Glomerular endothelial cell (primary cell): ENCODE measurements around the gene MAP7D3. TPM values are rescaled to one million over a fixed set of nuclear protein-coding genes. Genes with fewer than 3 reads are reported as not detected.
"Not testable (repeated sequence)": the region's sequence is repeated elsewhere in the genome, so short reads cannot be mapped to it uniquely, and the experiment has no call there.

ENCODE experiments used
- DNase-seq: peaks from one replicate; pipeline ENCODE4 v3.0.0-alpha.2; 2011; ENCODE audit warnings: low read depth, low spot score; ENCODE audit errors: extremely low read depth
- total RNA-seq: library from RNA; depleted of rRNA; stranded (reverse); fragments of >200 nt; gene quantifications from 2 replicates; pipeline ENCODE4 v1.2.3, GENCODE V29; 2015

Gene MAP7D3
- total RNA-seq, 1 donor from 2014 or later, result 29.6 TPM

GRCh38 chrX:136256026-136256425, 4.8 kb upstream of the MAP7D3 start:
- no peak for DNase-seq

DNA sequence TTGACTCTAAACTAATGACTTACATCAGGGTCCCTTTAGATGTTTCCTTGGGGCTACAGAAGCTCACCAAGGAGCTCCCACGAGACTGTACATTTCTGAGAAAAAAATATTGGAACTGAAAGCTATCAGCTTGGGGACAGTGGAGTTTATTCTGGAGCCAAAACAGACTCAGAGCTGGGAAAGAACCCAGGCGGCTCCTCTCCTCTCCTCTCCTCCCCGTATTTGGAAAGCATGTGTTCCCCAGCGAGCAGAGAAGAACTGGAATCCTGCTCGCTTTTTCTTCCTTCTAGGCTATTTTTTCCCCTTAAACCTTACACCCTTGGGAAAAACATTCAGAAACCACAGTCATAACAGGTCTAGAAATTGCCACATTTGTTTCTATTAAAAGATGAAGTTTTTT, 4.3 kb upstream of the MAP7D3 start:
- DNase-seq, result no peak

DNA sequence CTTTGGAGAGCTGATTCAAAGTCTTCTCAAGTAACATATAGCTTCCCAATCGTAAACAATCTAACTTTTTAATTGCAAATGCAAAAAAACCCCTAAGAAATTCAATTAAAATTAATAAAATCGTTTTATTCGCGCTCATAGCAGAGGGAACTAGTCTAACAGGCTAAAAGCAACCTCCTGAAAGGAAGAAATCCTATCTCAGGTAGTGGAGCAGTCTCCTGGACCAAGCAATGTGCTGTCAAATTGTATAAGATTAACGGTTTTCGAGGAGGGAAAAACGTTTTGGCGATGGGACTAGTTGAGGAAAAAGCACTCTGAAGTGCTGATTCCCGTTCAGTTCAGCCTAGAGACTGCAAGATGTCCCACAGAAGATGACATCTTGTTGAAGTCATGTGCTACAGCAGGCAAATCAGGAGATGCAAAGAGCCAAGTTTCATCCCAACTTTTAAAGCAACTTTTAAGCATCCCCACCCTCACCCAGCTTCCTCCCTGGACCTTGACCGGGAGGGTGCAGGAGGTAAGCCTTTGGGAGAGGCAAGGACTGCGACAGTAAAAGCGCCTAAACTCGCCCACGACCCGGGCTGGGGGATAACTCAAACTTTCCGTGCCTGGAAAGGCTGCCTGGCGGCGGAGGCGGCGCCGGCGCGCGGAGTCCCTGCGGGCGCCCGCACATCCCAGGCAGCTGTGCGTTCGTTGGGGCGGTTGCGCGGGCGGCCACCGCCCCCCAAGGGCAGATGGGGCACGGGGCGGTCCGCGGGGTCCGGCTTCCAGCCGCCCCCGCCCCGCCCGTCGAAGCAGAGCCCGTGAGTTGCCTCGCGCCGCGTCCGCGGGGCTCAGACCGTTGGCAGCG, 784 bp downstream of the MAP7D3 start:
- no peak for DNase-seq

GRCh38 chrX:136246201-136246600, 5.0 kb downstream of the MAP7D3 start:
- DNase-seq, result no peak

DNA sequence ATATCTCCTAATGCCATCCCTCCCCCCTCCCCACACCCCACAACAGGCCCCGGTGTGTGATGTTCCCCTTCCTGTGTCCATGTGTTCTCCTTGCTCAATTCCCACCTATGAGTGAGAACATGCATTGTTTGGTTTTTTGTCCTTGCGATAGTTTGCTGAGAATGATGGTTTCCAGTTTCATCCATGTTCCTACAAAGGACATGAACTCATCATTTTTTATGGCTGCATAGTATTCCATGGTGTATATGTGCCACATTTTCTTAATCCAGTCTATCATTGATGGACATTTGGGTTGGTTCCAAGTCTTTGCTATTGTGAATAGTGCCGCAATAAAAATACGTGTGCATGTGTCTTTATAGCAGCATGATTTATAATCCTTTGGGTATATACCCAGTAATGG, 13.4 kb downstream of the MAP7D3 start:
- not testable (repeated sequence) for DNase-seq

- no peak for DNase-seq
Observed at GRCh38 chrX:136237074-136237473, 14.1 kb downstream of the MAP7D3 start.

- no peak for DNase-seq
Observed at GRCh38 chrX:136228839-136229207, 22.4 kb downstream of the MAP7D3 start.

GRCh38 chrX:136227948-136228838, 23.0 kb downstream of the MAP7D3 start:
- DNase-seq, result no peak

DNA sequence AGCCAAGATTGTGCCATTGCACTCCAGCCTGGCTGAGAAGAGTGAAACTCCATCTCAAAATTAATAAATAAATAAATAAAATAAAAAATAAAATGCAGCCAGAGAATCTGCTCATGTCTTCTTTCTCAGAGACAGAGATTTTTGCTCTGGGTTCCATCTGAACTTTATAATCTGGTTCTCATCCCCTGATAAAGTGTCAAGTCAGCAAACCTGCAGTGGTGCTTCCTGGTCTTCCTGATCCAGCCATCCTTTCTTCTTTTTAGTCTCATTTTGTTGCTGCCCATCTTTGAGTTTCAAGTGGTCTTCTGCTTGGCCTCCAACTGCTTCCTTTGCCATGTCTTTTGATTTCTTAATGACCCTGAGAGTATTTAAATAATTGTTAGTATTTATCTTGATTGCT, 24.1 kb downstream of the MAP7D3 start:
- DNase-seq, result no peak

DNA sequence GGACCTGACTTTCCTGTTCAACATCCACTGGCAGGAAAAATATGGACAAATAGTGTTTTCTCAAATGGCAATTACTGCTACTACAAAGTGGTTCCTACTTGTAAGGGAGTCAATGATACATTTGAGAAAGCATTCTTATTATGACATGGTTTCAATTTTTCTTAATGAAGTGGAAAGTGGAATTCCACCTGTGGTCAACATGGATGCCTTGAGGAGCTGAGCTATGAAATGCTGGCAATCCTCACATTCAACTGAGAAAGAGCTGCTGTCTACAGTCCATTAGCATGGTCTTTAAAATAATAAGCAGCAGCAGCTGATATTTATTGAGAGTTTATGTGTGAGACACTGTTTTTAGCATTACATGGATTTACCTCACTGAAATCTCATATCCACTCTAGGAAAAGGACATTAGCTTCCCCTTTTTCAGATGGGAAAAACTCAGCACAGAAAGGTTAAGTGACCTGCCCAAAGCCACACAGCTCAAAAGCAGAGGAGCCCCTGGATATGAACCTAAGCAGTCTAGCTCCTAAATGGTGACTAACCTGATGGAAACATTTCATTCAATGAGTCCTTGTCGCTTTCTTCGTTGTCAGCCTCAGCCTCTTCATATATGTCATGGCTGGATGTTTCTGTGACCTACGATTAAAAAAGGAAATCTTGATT, 29.2 kb downstream of the MAP7D3 start:
- DNase-seq, result no peak

GRCh38 chrX:136220951-136221350, 30.2 kb downstream of the MAP7D3 start:
- no peak for DNase-seq

- DNase-seq, result no peak
Observed at GRCh38 chrX:136220540-136220939, 30.7 kb downstream of the MAP7D3 start.

DNA sequence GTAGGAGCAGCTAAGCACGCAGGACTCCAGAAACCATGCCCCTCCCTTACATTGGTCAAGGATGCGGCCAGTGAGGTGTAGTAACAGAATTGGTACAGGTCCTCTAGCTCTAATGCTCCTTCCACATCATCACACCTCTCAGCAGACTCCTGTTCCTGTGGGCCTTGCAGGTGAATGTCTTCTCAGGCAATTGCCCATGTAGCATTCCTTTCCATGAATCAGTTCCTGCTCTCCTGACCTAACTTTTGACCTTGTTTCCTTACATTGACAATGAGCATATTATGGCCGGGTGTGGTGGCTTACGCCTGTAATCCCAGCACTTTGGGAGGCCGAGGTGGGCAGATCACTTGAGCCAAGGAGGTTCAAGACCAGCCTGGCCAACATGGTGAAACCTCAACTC, 31.3 kb downstream of the MAP7D3 start:
- DNase-seq, result no peak

GRCh38 chrX:136215559-136215958, 35.6 kb downstream of the MAP7D3 start:
- DNase-seq, result no peak

- no peak for DNase-seq
Observed at GRCh38 chrX:136214551-136214950, 36.6 kb downstream of the MAP7D3 start.

DNA sequence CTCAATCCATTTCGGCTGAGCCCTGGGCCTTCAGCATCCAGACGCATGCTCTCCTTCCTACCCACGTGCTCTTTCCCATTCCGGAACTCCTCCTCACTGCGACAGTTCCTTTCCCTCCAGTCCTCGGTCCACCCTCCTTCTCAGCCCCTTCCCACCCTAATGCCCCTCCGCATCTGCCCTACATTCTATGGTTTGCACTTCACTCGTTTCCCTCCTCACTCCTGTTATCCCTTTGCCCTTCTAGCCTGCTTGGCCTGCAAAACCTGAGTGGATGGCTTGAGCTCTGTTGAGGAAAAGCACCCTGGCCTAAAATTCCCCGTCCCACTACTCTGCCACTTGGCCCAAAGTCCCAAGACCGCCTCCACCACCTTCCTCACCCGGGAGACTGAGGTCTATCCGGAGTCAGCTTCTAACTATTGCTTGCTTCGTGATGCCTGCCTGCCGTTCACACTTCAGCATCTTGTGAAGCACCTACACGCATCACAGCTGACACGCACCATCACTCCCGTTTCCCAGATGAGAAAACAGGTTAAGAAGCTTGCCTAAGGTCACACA, 38.6 kb downstream of the MAP7D3 start:
- DNase-seq, result no peak

- DNase-seq, result no peak
Observed at GRCh38 chrX:136211766-136212556, 39.2 kb downstream of the MAP7D3 start.

DNA sequence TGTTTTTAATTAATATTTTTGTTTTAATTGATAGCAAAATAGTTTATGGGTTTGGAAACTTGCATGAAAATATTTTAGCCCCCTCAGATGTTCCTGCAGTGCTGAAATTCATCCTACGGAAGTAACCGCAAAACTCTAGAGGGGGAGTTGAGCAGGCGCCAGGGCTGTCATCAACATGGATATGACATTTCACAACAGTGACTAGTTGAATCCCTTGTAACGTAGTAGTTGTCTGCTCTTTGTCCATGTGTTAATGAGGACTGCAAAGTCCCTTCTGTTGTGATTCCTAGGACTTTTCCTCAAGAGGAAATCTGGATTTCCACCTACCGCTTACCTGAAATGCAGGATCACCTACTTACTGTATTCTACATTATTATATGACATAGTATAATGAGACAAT, 40.4 kb downstream of the MAP7D3 start:
- no peak for DNase-seq

DNA sequence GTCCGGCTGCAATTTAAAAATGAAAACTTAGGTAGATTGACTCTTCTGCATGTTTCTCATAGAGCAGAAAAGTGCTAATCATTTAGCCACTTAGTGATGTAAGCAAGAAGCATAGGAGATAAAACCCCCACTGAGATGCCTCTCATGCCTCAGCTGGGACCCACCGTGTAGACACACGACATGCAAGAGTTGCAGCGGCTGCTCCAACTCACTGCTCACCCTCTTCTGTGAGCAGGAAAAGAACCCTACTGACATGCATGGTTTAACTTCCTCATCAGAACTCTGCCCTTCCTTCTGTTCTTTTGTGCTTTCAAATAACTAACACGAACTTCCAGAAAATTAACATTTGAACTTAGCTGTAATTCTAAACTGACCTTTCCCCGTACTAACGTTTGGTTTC, 41.0 kb downstream of the MAP7D3 start:
- no peak for DNase-seq

DNA sequence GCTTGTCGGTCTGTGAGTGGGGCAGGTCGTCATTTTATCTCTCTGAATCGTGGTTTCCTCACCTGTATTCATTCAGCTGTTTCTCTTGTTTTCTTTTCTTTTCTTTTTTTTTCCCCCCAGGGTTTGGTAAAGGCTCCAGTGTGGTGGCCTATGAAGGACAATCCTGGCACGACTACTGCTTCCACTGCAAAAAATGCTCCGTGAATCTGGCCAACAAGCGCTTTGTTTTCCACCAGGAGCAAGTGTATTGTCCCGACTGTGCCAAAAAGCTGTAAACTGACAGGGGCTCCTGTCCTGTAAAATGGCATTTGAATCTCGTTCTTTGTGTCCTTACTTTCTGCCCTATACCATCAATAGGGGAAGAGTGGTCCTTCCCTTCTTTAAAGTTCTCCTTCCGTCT, 41.4 kb downstream of the MAP7D3 start:
- no peak for DNase-seq
